Spleen (tissue), 11 donors: ENCODE measurements around the gene ADSS2. TPM values are rescaled to one million over a fixed set of nuclear protein-coding genes. Genes with fewer than 3 reads are reported as not detected.

Source experiments
- DNase-seq: peaks from one replicate; pipeline ENCODE4 v3.0.0-alpha.2; 2020
- H3K27ac ChIP-seq, 8 donors: fragments of 200-600 bp; sonication (generic) in 7 of 8; 1 replicate in 4 of 8; 2 replicates in 4 of 8; pipeline versions ENCODE4 v1.5.0 to v1.8.0; 2016 to 2021; ENCODE audit warnings: inconsistent platforms in 4 of 8, mild to moderate bottlenecking in 4 of 8, moderate library complexity in 1 of 8
- H3K27me3 ChIP-seq, 7 donors: fragments of 200-600 bp; sonication (generic) in 6 of 7; replicated peaks in 1 of 7; 1 replicate in 4 of 7; 2 replicates in 3 of 7; pipeline versions ENCODE4 v1.5.0 to v1.8.0; 2016 to 2021; ENCODE audit warnings: inconsistent platforms in 3 of 7, mild to moderate bottlenecking in 1 of 7
- H3K36me3 ChIP-seq, 6 donors: fragments of 200-600 bp; sonication (generic) in 5 of 6; 1 replicate in 4 of 6; 2 replicates in 2 of 6; pipeline versions ENCODE4 v1.5.0 to v1.8.0; 2016 to 2021; ENCODE audit warnings: inconsistent platforms in 2 of 6
- H3K4me1 ChIP-seq, 6 donors: fragments of 200-600 bp; sonication (generic) in 5 of 6; 1 replicate in 3 of 6; 2 replicates in 3 of 6; pipeline versions ENCODE4 v1.5.0 to v1.8.0; 2016 to 2021; ENCODE audit warnings: inconsistent platforms in 3 of 6
- H3K4me3 ChIP-seq, 8 donors: fragments of 200-600 bp; sonication (generic) in 7 of 8; 1 replicate in 4 of 8; 2 replicates in 4 of 8; pipeline versions ENCODE4 v1.5.0 to v1.8.0; 2016 to 2021; ENCODE audit warnings: inconsistent platforms in 4 of 8, mild to moderate bottlenecking in 4 of 8, moderate library complexity in 2 of 8
- H3K9me3 ChIP-seq, 8 donors: fragments of 200-600 bp; sonication (generic) in 7 of 8; 1 replicate in 4 of 8; 2 replicates in 4 of 8; pipeline versions ENCODE4 v1.5.0 to v1.8.0; 2016 to 2021; ENCODE audit warnings: inconsistent platforms in 4 of 8
- POLR2A ChIP-seq, 3 donors: fragments of 450-650 bp; IDR thresholded peaks; one replicate each; pipeline ENCODE4 v1.5.1; 2017; ENCODE audit warnings: antibody characterized with exemption in 3 of 3, mild to moderate bottlenecking in 1 of 3
- POLR2AphosphoS5 ChIP-seq, 3 donors: sonication (generic); formaldehyde crosslinking; IDR thresholded peaks; one replicate each; pipeline ENCODE4 v1.5.1; 2017; ENCODE audit warnings: antibody characterized with exemption in 3 of 3
- WGBS, 5 donors: extraction: QIAGEN DNeasy Blood & Tissue Kit in 3 of 5; methylation state at CpG; one replicate each; pipeline versions ENCODE4 v1.1.5 to v1.1.7; 2013 to 2018; 5-methylcytosine and 5-hydroxymethylcytosine counted together
- intact Hi-C: fragments of 100-400 bp; cut with DNase I; formaldehyde crosslinking; loops from one replicate; pipeline ENCODE4 v1.15.0; 2023; ENCODE audit warnings: low total_unique reads
- polyA plus RNA-seq, 3 donors: library from polyadenylated mRNA; stranded (reverse); fragments of 200-250 nt; gene quantifications; one replicate each; pipeline ENCODE4 v1.2.1, GENCODE V29; 2013
- total RNA-seq, 7 donors: library from RNA; depleted of rRNA in 3 of 7; stranded (reverse); fragments of >200 nt in 3 of 7; fragmentation: NEBNext Ultra II Directional in 4 of 7; extraction: Animal tissue kit (Norgen Biotek cat#: 25700) in 4 of 7; gene quantifications; one replicate each; pipeline versions ENCODE4 v1.1.0 to v1.2.1, GENCODE V29; 2016 to 2021
- TF ChIP-seq, protein P1 (sequence below), 11 experiments: fragments of 200-600 bp in 7 of 11; fragments of 450-650 bp in 4 of 11; sonication (generic) in 4 of 11; IDR thresholded peaks in 8 of 11; conservative IDR thresholded peaks in 3 of 11; 1 replicate in 7 of 11; 2 replicates in 4 of 11; pipeline versions ENCODE4 v1.4.0 to v1.8.0; 2016 to 2021; ENCODE audit warnings: antibody characterized with exemption in 11 of 11, inconsistent platforms in 4 of 11, mild to moderate bottlenecking in 1 of 11
- donor health status: healthy with polysubstance abuse.
- donor health status: DM: no; HTN: no; CAD: no; lungs with moderate emphysema.
- donor health status: DM: no; HTN: no; CAD: no.
- donor health status: Bipolar disorder and iron deficiency.
- donor health status: healthy.
- donor health status: DM: no; HTN: no; CAD: no.
- donor health status: DM: yes; HTN: yes; CAD: no.

Gene ADSS2
- total and polyA plus RNA-seq, 10 donors = 19.9 to 48.6 (median 42.1) TPM

DNA sequence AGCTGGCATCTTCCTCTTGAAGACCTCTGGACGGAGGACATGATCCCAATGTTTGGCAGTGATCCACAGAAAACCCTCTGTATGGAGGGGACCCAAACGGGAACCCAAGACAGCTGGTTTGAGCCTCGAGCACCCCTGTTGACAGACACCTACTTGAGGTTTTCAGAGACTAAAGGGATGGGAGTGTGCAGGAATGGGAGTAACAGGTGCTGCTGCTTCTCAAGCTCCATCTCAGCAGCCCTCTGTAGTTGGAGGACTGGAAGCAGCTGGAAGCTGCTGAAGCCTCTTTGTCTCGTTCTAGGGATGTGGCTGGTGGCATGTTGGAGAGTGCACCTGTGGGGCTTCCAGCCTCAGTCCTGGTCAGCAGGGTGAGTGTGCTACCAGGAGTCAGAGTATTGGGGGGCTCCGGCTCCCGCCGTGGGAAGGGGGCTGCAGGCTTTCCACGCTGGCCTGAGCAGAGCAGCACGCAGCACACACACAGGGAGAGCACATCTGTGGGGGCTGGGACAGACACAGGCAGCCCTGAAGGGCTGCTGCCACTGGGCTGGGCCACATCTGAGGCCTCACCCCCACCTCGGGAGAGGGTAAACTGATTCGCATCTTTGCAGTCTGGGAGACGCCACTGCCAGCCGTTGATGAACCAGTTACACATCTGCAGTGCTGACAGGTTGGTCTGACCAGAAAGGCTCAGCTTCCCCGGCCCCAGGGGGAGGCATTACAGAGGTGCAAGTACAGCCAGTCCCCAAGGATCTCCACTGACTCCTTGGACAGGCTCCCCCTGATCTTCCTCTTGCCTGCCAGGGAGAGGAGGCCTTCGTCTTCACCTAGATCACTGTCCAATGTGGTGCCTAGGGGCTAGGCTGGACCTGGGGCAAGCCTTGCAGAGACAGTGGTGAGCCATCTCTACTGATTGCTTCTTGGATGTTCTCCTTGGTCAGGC lies 56.6 kb downstream of the ADSS2 start:
- peaks cover 0 to under 1% (median 0%) of the 10 kb centered on the region in 8 donors for H3K9me3 ChIP-seq
- peak in 1 of 3 donors; percentile 52 for TF ChIP-seq POLR2AphosphoS5 (IDR thresholded peaks at IDR 0.05)
- TF ChIP-seq, protein P1, sequence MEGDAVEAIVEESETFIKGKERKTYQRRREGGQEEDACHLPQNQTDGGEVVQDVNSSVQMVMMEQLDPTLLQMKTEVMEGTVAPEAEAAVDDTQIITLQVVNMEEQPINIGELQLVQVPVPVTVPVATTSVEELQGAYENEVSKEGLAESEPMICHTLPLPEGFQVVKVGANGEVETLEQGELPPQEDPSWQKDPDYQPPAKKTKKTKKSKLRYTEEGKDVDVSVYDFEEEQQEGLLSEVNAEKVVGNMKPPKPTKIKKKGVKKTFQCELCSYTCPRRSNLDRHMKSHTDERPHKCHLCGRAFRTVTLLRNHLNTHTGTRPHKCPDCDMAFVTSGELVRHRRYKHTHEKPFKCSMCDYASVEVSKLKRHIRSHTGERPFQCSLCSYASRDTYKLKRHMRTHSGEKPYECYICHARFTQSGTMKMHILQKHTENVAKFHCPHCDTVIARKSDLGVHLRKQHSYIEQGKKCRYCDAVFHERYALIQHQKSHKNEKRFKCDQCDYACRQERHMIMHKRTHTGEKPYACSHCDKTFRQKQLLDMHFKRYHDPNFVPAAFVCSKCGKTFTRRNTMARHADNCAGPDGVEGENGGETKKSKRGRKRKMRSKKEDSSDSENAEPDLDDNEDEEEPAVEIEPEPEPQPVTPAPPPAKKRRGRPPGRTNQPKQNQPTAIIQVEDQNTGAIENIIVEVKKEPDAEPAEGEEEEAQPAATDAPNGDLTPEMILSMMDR (IDR thresholded peaks at IDR 0.05 in 8 of 11, conservative IDR thresholded peaks at IDR 0.05 in 3 of 11) = no peak
- intact Hi-C loops = no loop called here
- H3K27me3 ChIP-seq = no peaks in the 10 kb centered on the region
- no peak overlapping the region for H3K27ac ChIP-seq
- no peak for DNase-seq
- no peaks in the 10 kb centered on the region for H3K4me1 ChIP-seq
- no peak overlapping the region for H3K4me3 ChIP-seq
- no peaks in the 10 kb centered on the region for H3K36me3 ChIP-seq
- WGBS, 5 donors = 86 to 92% (median 90%) methylated on average over 12 to 15 of the region's 15 CpGs

DNA sequence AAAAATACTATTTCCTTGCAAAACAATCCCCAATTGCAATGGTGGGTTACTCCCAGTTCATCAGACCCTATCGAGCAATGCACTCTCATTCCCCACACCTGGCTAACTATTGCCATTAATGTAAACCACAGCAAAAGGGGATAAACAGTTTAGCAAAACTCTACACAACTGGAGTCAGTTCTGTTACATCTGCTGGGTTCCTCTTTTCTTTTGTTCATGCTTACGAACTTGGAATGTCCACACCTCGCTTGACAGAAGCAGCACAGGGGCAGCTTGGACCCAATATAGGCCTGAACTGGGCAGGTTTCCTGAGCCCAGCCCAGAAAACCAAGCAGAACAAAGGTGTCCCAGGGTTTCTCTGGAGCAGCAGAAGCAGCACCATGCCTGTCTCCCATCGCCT lies 57.4 kb downstream of the ADSS2 start:
- no peak for DNase-seq
- no peak for TF ChIP-seq POLR2AphosphoS5 (IDR thresholded peaks at IDR 0.05)
- TF ChIP-seq, protein P1 (IDR thresholded peaks at IDR 0.05 in 8 of 11, conservative IDR thresholded peaks at IDR 0.05 in 3 of 11) = no peak
- TF ChIP-seq POLR2A (IDR thresholded peaks at IDR 0.05) = no peak
- H3K36me3 ChIP-seq = no peaks in the 10 kb centered on the region
- no peak overlapping the region for H3K4me3 ChIP-seq
- no peaks in the 10 kb centered on the region for H3K27me3 ChIP-seq
- H3K27ac ChIP-seq = no peak overlapping the region
- H3K4me1 ChIP-seq = no peaks in the 10 kb centered on the region
- intact Hi-C loops = no loop called here
- 62 to 85% (median 79%) methylated on average over 4 of the region's 4 CpGs for WGBS, 5 donors
- H3K9me3 ChIP-seq = no peaks in the 10 kb centered on the region

DNA sequence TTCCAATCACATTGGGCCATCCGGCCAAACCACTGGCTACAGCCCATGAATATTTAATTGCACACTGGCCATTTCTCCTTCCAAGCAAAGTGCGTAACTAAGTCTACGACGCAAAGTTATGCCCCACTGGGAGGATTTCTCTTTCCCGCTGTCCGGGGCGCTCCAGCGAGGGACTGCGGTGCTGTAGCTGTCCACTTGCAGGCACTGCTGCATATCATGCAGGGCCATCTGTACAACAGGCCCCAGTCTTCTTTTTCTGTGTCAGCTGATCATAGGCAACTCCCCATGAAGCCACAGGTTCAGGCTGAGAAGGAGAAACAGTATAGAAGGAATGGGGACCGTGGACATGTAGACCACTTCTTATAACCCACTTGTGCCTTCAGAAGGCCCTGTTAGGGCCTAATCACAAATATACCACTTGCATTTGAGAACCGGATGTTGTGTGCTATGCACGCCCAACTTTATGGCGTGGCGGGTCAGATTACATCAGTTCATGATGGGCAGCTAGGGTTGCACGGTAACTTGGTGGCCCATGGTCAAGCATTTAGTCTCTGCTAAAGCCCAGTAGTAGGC lies 58.0 kb downstream of the ADSS2 start:
- H3K4me1 ChIP-seq = no peaks in the 10 kb centered on the region
- H3K9me3 ChIP-seq = no peaks in the 10 kb centered on the region

More for the DNA sequence above, 58.0 kb downstream of the ADSS2 start:
- WGBS, 5 donors = 96 to 99% (median 97%) methylated on average over 15 of the region's 15 CpGs
- Histone ChIP-seq H3K27ac (no peak overlapping the region), H3K36me3 (no peaks in the 10 kb centered on the region), H3K4me3 (no peak overlapping the region), H3K27me3 (no peaks in the 10 kb centered on the region)
- no peak for DNase-seq
- intact Hi-C loops = no loop called here
- TF ChIP-seq, protein P1 (IDR thresholded peaks at IDR 0.05 in 8 of 11, conservative IDR thresholded peaks at IDR 0.05 in 3 of 11) = no peak
- TF ChIP-seq POLR2AphosphoS5 (IDR thresholded peaks at IDR 0.05) = no peak
- no peak for TF ChIP-seq POLR2A (IDR thresholded peaks at IDR 0.05)
